Neuronal stem cell (in vitro differentiated cells): Measurements from ENCODE around the gene VDR.
A peak's percentile ranks its signal among the peaks of the same experiment; 100 is the strongest.

Experiments
- DNase-seq: peaks from one replicate; pipeline ENCODE4 v3.0.0-alpha.2; 2013; ENCODE audit warnings: low spot score
- H2AFZ ChIP-seq: one replicate; pipeline ENCODE4 v1.6.1; 2013; ENCODE audit warnings: mild to moderate bottlenecking, low read length, inconsistent platforms
- H2AK5ac ChIP-seq: 2 replicates; pipeline ENCODE4 v1.6.1; 2013; ENCODE audit warnings: low read depth, mild to moderate bottlenecking, inconsistent platforms, low read length, moderate library complexity, mixed read lengths
- H2BK120ac ChIP-seq: 2 replicates; pipeline ENCODE4 v1.6.1; 2013; ENCODE audit warnings: low read depth, mild to moderate bottlenecking, inconsistent platforms, low read length, moderate library complexity, mixed read lengths
- H2BK12ac ChIP-seq: one replicate; pipeline ENCODE4 v1.6.1; 2013; ENCODE audit warnings: low read length, inconsistent platforms
- H2BK15ac ChIP-seq: 2 replicates; pipeline ENCODE4 v1.6.1; 2013; ENCODE audit warnings: mild to moderate bottlenecking, low read length, inconsistent platforms, mixed read lengths
- H2BK5ac ChIP-seq: one replicate; pipeline ENCODE4 v1.6.1; 2013; ENCODE audit warnings: inconsistent platforms, mild to moderate bottlenecking, low read length, moderate library complexity
- H3K14ac ChIP-seq: one replicate; pipeline ENCODE4 v1.6.1; 2013; ENCODE audit warnings: low read length, inconsistent platforms
- H3K18ac ChIP-seq: 2 replicates; pipeline ENCODE4 v1.6.1; 2013; ENCODE audit warnings: low read length, inconsistent platforms
- H3K23ac ChIP-seq: 2 replicates; pipeline ENCODE4 v1.6.1; 2013; ENCODE audit warnings: low read depth, mild to moderate bottlenecking, mixed read lengths, low read length, inconsistent platforms; ENCODE audit not compliant: poor library complexity
- H3K27ac ChIP-seq: replicated peaks from 3 replicates; pipeline ENCODE4 v1.5.1; 2013; ENCODE audit warnings: low read length, inconsistent platforms
- H3K27me3 ChIP-seq, 3 experiments: 2 replicates each; pipeline ENCODE4 v1.6.1; 2013; ENCODE audit warnings: low read length in 3 of 3, mild to moderate bottlenecking in 2 of 3, inconsistent platforms in 1 of 3, low read depth in 1 of 3, mixed read lengths in 1 of 3, moderate library complexity in 1 of 3; ENCODE audit not compliant: control insufficient read depth in 3 of 3, insufficient read depth in 3 of 3
- H3K36me3 ChIP-seq, 2 donors: replicated peaks in 1 of 2; 2 replicates each; pipeline ENCODE4 v1.6.1; 2013; ENCODE audit warnings: low read length in 2 of 2; ENCODE audit not compliant: control insufficient read depth in 2 of 2, insufficient read depth in 2 of 2
- H3K4ac ChIP-seq: 2 replicates; pipeline ENCODE4 v1.6.1; 2013; ENCODE audit warnings: inconsistent platforms, mild to moderate bottlenecking, low read length, moderate library complexity
- H3K4me1 ChIP-seq, 2 donors: 1 replicate in 1 of 2; 2 replicates in 1 of 2; pipeline ENCODE4 v1.6.1; 2013; ENCODE audit warnings: low read length in 2 of 2, low read depth in 1 of 2; ENCODE audit not compliant: control insufficient read depth in 2 of 2, insufficient read depth in 1 of 2
- H3K4me2 ChIP-seq: one replicate; pipeline ENCODE4 v1.6.1; 2013; ENCODE audit warnings: mild to moderate bottlenecking, low read length, inconsistent platforms; ENCODE audit not compliant: insufficient read depth, poor library complexity, severe bottlenecking
- H3K4me3 ChIP-seq, 2 donors: 2 replicates each; pipeline ENCODE4 v1.5.1; 2013; ENCODE audit warnings: low read length in 2 of 2, mild to moderate bottlenecking in 2 of 2, inconsistent platforms in 1 of 2, moderate library complexity in 1 of 2
- H3K79me1 ChIP-seq: one replicate; pipeline ENCODE4 v1.6.1; 2013; ENCODE audit warnings: low read depth, mild to moderate bottlenecking, inconsistent platforms, low read length, moderate library complexity
- H3K9ac ChIP-seq: one replicate; pipeline ENCODE4 v1.6.1; 2013; ENCODE audit warnings: mild to moderate bottlenecking, low read depth, low read length, inconsistent platforms; ENCODE audit not compliant: poor library complexity
- H3K9me3 ChIP-seq, 2 donors: replicated peaks in 1 of 2; 2 replicates each; pipeline versions ENCODE3 to v1.6.1; 2013; ENCODE audit warnings: low read length in 2 of 2, mild to moderate bottlenecking in 2 of 2, inconsistent platforms in 1 of 2, low read depth in 1 of 2, mixed read lengths in 1 of 2, moderate library complexity in 1 of 2; ENCODE audit not compliant: control insufficient read depth in 2 of 2, insufficient read depth in 1 of 2
- H4K8ac ChIP-seq: one replicate; pipeline ENCODE4 v1.6.1; 2013; ENCODE audit warnings: low read depth, mild to moderate bottlenecking, inconsistent platforms, low read length, moderate library complexity
- H4K91ac ChIP-seq: one replicate; pipeline ENCODE4 v1.6.1; 2013; ENCODE audit warnings: low read length, low read depth, mild to moderate bottlenecking, inconsistent platforms; ENCODE audit not compliant: poor library complexity
- WGBS, 2 donors: extraction: QIAGEN DNeasy Blood & Tissue Kit; methylation state at CpG; one replicate each; pipeline ENCODE4 v1.1.7; 2013; ENCODE audit warnings: missing lambda C conversion rate in 2 of 2, mixed read lengths in 1 of 2; ENCODE audit not compliant: insufficient read length in 2 of 2, insufficient replicate concordance in 1 of 2; ENCODE audit errors: extremely low coverage in 2 of 2; 5-methylcytosine and 5-hydroxymethylcytosine counted together

Gene VDR

DNA sequence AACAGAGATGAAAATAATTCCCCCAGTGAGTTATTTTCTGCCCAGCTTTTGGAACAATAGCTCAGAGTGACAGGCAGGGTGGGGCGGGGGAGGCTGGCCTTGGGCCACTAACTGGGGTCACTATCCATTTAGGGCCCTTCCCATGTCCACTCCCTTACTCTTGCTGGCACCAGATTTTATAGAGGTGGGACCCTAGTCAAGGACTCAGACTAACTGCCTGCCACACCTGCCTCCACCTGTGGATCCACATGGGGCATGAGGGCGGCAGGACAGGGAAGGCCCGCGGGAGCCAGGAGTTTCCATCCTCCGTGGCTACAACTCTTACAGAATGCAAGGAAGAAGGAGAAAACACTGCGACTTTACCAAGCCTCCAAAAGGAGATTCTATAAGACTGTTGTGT, 10.1 kb downstream of the VDR start:
- Histone ChIP-seq H3K79me1 (no peaks in the 10 kb centered on the region), H3K23ac (no peak overlapping the region), H3K4ac (no peak overlapping the region), H3K18ac (no peak overlapping the region), H3K4me3 (no peak overlapping the region), H2BK5ac (no peak overlapping the region), H3K4me1 (peaks cover 0 to 7% of the 10 kb centered on the region in 2 donors), H3K27me3 (peaks cover 0 to 62% (median 0%) of the 10 kb centered on the region in 3 experiments), H3K14ac (no peak overlapping the region), H2AK5ac (no peak overlapping the region), H3K36me3 (no peaks in the 10 kb centered on the region), H2BK12ac (no peak overlapping the region), H4K91ac (no peak overlapping the region), H2AFZ (no peak overlapping the region), H3K27ac (no peak overlapping the region), H2BK15ac (no peak overlapping the region), H3K4me2 (no peak overlapping the region), H3K9ac (no peak overlapping the region), H4K8ac (no peak overlapping the region), H2BK120ac (no peak overlapping the region), H3K9me3 (no peaks in the 10 kb centered on the region)
- no CpG with 5 or more reads among the region's 6 CpGs for WGBS, 2 donors
- no peak for DNase-seq

DNA sequence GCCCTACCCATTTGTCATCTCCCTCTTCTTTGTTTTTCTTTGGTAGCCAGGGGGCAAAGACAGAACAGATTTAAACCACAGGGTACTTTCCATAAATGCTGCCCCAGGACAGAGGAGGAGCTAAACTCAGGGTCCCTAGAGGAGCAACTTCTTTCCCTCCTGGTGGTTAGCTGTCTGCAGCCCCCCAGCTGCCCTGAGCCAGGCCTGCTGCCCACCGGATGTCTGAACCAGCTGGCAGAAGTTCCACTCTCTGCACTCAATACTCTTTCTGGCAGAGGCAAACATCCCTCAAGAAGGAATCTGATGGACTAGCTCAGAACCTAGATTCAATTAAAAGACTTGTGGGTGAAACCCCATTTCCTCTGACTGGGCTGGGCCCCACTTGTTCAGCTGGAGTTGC, 10.7 kb downstream of the VDR start:
- Histone ChIP-seq H3K23ac (no peak overlapping the region), H2BK12ac (no peak overlapping the region), H3K36me3 (no peaks in the 10 kb centered on the region), H2AFZ (no peak overlapping the region), H3K9ac (no peak overlapping the region), H3K4ac (no peak overlapping the region), H4K91ac (no peak overlapping the region), H2BK120ac (no peak overlapping the region), H4K8ac (no peak overlapping the region), H3K27ac (no peak overlapping the region), H2BK5ac (no peak overlapping the region), H3K4me1 (peaks cover 0 to 10% of the 10 kb centered on the region in 2 donors), H3K9me3 (no peaks in the 10 kb centered on the region), H3K4me2 (no peak overlapping the region), H3K18ac (no peak overlapping the region), H3K79me1 (no peaks in the 10 kb centered on the region), H3K4me3 (no peak overlapping the region), H3K27me3 (peaks cover 0 to 56% (median 0%) of the 10 kb centered on the region in 3 experiments), H2BK15ac (no peak overlapping the region), H3K14ac (no peak overlapping the region), H2AK5ac (no peak overlapping the region)
- no CpG with 5 or more reads among the region's 1 CpG for WGBS, 2 donors
- DNase-seq = no peak

- Histone ChIP-seq H2AK5ac (no peak overlapping the region), H4K8ac (no peak overlapping the region), H3K4me3 (no peak overlapping the region), H3K4me1 (peaks cover 0 to 10% of the 10 kb centered on the region in 2 donors), H4K91ac (no peak overlapping the region), H3K23ac (peak overlapping the region; percentile 6), H2BK12ac (no peak overlapping the region), H2BK120ac (no peak overlapping the region), H3K14ac (no peak overlapping the region), H3K18ac (no peak overlapping the region), H3K4me2 (no peak overlapping the region), H2AFZ (no peak overlapping the region), H2BK15ac (no peak overlapping the region), H2BK5ac (no peak overlapping the region), H3K79me1 (no peaks in the 10 kb centered on the region), H3K27me3 (peaks cover 0 to 56% (median 0%) of the 10 kb centered on the region in 3 experiments), H3K9ac (no peak overlapping the region), H3K9me3 (no peaks in the 10 kb centered on the region), H3K27ac (no peak overlapping the region), H3K36me3 (no peaks in the 10 kb centered on the region), H3K4ac (no peak overlapping the region)
- no CpG with 5 or more reads among the region's 5 CpGs for WGBS, 2 donors
- no peak for DNase-seq
These were observed 12.0 kb downstream of the VDR start for GRCh38 chr12:47892819-47893218.

DNA sequence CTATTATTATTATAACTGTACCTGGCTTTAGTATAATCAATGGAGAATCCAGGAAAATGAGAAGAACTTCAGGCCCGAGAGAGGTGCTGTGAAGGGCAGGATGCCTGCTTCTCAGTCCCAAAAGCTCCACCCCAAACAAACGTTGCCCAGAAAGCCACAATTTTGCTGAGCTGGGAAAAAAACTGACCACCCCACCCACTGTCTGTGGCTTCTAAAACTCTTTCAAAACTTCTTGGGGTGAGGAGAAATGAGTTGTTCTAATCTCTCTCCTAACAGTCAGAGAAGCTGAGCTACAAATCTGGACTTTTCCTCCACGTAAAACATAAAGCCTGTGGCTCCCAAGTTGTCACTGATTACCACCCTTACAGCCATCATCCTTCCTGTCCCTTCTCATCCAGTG, 13.4 kb downstream of the VDR start:
- Histone ChIP-seq H4K8ac (no peak overlapping the region), H3K4me3 (no peak overlapping the region), H3K36me3 (no peaks in the 10 kb centered on the region), H3K4me1 (peaks cover 0 to 6% of the 10 kb centered on the region in 2 donors), H3K4ac (no peak overlapping the region), H3K9ac (no peak overlapping the region), H2AFZ (no peak overlapping the region), H4K91ac (no peak overlapping the region), H3K23ac (no peak overlapping the region), H3K14ac (no peak overlapping the region), H3K27me3 (peaks cover 0 to 44% (median 0%) of the 10 kb centered on the region in 3 experiments), H2BK15ac (no peak overlapping the region), H3K18ac (no peak overlapping the region), H3K4me2 (no peak overlapping the region), H3K79me1 (no peaks in the 10 kb centered on the region), H3K27ac (no peak overlapping the region), H3K9me3 (no peaks in the 10 kb centered on the region), H2AK5ac (no peak overlapping the region), H2BK5ac (no peak overlapping the region), H2BK120ac (no peak overlapping the region), H2BK12ac (no peak overlapping the region)
- no peak for DNase-seq
- WGBS, 2 donors = no CpG with 5 or more reads among the region's 3 CpGs
